Measurements from ENCODE around the gene LDB2.

DNA sequence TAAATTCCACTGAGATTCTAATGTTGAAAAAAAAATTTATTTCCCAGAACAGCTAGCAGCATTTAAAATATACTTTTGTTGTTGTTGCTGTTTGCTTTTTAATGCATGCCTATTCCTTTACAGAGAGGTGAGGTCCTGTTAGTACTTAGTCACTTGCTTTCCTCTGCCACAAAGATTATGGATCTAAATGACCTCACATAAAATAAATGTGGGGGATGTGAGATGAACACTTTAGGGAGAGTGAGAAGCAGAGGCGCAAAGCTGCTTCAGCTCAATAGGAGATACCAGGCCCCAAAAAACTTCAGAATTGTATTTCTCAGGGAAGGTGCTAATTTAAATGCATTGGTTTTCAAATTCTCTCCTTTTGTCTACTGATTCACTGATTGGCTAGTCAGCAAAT lies 4.0 kb downstream of the LDB2 start:
- TF ChIP-seq LEF1 (IDR thresholded peaks at IDR 0.05; ENCODE audit: borderline replicate concordance): no peak
- TF ChIP-seq SP1 (IDR thresholded peaks at IDR 0.05): no peak
- no peak for TF ChIP-seq FOXA1 (IDR thresholded peaks at IDR 0.05)
- TF ChIP-seq TARDBP (IDR thresholded peaks at IDR 0.05): no peak
- TF ChIP-seq ZNF384 (IDR thresholded peaks at IDR 0.05): no peak
